AG20443 (cell line): ENCODE data around the gene KCNIP4.

Source experiments
- DNase-seq: peaks from one replicate; pipeline ENCODE4 v3.0.0; 2012; ENCODE audit warnings: low spot score, mixed read lengths

Gene KCNIP4

DNA sequence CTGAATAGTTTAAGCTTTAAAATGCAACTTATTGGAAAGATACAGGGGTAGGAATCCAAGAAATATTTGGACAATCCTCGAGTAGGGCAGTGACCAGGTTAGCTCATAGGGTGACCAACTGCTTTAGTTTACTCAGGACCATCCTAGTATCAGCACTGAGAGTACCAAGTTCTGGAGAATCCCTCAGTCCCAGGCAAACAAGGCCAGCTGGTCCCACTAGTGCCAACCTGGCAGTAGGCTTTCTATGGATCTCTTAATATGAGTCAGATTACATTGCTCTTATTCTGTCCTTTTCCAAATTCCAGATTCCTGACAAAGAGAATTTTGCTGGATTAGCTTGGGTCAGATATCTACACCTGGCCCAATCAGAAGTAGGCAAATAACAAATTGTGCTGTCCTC, 493.7 kb downstream of the KCNIP4 start:
- DNase-seq = no peak

- DNase-seq = no peak
Observed at GRCh38 chr4:21454201-21454600, 494.4 kb downstream of the KCNIP4 start.

DNA sequence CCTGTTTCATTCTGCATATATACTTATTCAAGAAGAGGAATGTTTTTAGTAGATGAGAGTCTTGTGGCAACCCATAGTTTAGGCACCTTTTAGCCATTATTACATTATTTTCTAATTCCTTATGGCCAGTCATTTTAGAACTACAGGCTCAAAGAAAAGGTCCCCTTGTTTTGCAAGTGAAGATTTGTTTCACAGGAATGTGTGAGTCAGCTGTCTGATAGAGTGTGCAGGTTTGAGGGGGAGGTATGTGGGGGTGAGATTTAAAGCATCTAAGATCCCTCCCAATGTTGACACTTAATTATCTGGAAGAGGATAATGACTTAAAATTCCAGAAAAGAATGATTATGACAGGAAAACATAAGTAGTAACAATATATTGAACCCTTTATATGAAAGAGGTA, 495.6 kb downstream of the KCNIP4 start:
- DNase-seq = no peak

DNA sequence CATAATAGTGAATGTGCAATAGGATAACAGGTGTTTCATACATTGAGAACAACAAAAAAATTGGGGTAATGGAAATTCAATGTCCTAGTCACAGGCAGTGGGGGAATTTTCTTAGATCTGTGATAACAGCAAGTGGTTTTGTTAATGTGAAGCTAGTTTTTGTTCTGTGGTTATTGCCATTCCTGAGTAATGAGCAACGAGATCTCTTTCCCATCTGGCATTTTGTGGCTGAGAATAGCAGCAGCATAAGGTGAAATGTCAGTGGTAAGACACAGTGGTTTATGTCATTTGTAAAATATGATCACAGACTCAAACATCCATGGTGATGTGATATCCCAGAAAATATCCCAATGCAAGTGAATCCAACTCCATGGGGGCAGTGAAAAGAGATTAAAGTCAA, 497.5 kb downstream of the KCNIP4 start:
- DNase-seq = no peak

- DNase-seq = no peak
Observed at GRCh38 chr4:21450331-21450730, 498.2 kb downstream of the KCNIP4 start.

DNA sequence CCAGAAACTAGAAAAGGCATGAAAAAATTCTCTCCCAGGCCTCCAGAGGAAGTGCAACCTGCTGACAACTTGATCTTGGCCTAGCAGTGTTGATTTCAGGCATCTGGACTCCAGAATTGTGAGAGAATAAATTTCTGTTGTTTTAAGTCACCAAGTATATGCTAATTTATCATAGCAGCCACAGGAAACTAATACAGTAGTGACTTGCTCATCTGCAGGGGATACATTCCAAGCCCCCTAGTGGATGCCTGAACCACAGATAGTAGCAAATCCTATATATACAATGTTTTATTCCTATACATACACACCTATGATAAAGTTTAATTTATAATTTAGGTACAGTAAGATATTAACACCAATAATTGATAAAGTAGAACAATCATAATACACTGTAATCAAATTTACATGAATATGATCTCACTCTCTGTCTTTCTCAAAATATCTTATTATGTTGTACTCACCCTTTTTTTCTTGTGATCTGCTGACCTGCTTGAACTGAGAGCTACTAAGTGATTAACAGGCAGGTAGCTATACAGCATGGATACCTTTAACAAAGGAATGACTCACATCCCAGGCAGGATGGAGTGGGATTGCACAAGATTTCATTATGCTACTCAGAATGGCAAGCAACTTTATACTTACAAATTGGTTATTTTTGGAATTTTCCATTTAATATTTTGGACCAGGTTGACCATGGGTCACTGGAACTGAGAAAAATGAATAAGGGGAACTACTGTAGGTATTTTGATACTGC, 501.1 kb downstream of the KCNIP4 start:
- DNase-seq = no peak

DNA sequence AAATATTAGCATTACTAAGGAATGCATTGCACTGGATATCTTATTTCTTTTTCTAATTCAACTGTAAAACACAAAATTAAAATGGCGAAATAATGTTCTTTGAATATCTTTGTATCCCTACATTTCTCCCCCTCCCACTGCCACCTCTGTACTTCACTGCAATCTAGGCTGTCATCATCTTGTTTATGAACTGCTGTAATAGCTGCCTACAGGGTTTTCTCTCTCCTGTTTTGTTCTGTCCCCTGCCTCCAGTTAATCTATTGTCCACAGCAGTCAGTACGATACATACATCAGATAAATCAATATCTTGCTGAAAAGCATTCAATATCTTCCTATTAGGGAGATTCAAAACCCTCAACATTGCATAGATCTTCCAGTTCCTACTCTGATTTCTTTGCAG, 528.4 kb downstream of the KCNIP4 start:
- no peak for DNase-seq

GRCh38 chr4:21415728-21416127, 532.8 kb downstream of the KCNIP4 start:
- DNase-seq = no peak

DNA sequence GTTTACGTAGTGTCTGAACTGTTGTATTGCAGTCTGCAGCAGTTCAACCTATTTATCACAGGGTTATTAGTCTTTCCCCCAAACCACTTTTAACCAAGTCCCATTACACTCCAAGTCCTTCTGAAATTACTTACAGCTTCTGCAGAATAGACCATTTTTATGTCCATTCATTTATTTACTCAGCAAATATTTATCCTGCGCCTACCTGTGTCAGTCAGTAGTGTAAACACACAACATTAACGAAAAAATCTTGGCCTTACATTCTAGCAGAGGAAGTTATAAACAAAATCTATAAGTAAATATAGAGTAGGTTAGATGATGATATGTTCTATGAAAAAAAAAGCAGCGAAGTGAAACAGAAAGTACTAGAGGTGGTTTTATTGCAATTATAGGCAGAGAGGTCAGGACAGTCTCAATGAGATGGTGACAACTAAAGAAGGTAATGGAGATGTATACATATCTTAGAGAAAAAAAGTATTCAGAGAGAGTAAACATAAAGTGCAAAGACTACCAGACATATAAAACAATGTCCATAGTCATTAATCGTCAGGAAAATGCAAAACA, 534.7 kb downstream of the KCNIP4 start:
- no peak for DNase-seq

DNA sequence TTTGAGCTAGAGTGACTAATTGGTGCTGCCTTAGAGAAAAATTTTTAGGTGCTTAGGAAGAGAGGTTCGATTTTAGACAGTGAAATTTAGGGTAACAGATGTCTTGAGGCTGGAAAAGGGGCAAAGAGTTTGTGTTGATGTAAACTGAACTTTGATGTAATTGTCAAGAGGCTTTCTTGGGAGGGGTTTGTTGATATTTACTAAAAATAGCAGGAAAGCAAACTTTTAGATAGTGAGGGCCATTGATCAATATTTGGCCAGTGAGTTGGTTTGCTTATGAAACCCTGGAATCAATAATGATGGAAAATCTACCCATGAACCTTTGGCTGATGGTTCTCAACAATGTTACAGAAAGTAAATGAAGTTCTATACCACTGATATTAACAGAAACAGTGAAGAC, 537.5 kb downstream of the KCNIP4 start:
- DNase-seq = no peak

GRCh38 chr4:21410372-21410771, 538.2 kb downstream of the KCNIP4 start:
- no peak for DNase-seq

- no peak for DNase-seq
Observed at GRCh38 chr4:21387683-21388082, 560.9 kb downstream of the KCNIP4 start.

DNA sequence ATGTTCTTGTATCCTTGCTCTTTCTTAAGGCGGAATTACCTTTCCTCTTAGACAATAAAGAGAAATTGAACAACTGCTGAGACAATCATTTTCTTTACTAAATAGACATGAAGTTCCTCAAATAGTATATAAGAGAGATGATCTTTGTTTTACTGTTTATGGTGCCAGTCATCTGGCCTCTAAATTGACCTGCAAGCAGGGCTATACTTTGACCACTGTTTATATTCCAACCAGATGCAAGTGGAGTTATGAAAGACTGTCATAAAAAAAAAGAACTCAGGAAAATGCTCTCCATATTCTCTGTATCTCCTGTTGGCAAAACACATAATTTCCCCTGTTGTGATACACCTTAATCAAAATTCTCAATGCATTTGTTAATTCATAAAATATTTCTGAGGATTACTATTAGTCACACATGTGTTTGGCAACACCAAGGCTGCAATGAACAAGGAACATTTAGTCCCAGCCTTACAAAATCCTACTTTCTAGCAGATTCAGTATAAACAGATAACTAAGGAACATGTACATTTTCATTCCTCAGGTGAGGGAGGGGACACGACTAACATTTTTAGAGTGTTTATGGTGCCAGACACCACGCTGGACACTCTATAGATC, 562.3 kb downstream of the KCNIP4 start:
- DNase-seq = no peak

GRCh38 chr4:21385706-21386105, 562.9 kb downstream of the KCNIP4 start:
- no peak for DNase-seq

- no peak for DNase-seq
Observed at GRCh38 chr4:21384609-21385008, 564.0 kb downstream of the KCNIP4 start.

GRCh38 chr4:21380861-21381260, 567.7 kb downstream of the KCNIP4 start:
- DNase-seq = no peak

DNA sequence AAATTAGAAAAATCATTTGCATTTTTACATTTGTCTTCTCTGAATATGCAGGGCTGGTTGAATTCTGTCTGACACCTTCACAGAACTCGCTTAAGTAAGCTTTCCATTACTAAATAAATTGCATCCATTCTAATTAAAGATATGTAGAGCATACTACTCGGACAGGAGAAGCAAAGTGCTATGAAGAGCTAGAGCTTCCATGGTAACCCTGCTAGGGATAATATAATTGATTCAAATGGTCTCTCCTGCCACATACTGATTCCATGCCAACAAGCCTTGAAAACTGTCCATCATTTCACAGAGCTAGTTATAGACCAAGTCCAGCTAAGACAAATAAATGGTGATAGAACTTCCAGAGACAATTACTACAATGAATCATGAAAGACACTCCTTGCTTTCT, 571.5 kb downstream of the KCNIP4 start:
- no peak for DNase-seq

DNA sequence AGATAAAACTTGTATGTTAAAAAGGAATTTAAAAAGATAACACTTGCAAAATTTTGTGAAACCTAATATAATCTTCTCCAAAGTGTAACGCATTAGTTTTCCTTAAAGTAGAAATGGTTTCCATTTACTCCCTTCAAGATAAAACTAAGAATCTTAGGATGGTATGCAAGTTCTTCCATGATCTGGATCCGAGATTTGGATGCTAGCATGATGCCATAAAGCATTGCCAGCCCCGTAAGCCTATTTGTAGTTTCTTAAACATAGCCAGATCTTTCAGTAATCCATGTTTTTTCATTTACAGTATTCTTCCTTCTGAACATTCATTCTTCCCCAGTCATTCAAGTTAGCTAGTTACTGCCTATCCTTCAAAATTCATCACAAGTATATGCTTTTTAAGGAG, 572.4 kb downstream of the KCNIP4 start:
- no peak for DNase-seq

DNA sequence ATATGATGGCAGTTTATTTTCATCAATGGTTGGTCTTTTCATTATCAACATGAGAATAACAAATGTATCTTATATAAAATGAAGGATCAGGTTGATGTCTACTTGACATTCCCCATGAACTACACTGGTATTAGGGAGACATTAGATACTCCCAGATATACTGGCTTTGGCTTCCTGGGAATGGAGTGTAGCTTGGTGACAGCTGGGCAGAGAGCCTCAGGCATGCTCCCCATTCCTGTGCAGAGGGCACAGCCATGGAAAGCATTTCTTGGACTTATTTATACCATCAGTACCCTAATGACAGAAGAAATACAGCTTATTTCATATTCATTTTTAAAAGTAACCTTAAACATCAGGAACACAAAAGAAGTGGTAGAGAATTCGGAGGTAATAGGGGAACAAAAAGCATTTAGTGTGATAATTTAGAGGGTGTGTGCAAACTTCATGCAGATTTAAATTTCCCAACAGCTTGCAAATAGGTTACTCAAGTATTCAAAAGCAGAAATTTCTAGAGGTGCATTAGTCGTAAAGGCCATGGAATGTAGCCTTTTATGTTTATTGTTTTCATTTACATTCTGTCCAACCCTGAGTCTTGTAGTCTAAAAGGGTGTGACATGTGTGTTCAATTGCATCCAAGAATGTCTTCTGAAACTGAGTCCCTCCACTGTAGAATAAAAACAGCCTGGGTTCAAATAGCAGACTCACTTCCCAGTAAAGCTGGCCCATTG, 573.8 kb downstream of the KCNIP4 start:
- no peak for DNase-seq

- no peak for DNase-seq
Observed at GRCh38 chr4:21367567-21367966, 581.0 kb downstream of the KCNIP4 start.

DNA sequence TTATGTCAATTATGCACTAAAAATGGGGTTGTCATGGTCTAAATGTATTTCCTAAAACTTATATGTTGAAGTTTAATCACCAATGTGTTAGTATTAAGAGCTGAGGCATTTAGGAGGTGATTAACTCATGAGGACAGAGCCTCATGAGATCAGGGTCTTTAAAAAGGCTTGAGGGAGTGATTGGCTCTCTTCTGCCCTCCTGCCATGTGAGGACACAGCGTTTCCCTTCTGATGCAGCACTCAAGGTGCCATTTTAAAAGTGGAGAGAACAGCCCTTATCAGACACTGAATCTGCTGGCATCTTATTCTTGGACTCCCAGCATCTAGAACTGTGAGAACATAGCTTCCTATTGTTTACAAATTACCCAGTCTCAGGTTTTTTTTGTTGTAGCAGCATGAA, 581.7 kb downstream of the KCNIP4 start:
- DNase-seq = no peak

DNA sequence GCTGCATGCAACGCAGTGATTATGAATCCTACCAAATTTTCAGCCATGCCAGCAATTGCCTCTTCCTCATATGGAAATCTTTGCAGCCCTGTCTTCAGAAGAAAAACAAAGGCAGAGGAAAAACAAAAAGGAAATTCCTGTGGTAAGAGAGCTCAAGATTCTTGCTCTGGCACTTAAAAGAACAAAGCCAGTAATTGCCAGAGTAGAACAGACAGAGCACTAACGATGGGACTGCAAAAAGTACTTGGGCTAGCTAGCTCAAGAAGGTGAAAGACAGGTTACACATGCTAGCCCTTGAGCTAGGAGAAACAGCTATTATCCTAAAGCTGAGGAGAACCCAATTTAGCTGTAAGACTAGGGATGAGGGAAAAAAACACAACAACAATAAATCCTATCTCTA, 582.3 kb downstream of the KCNIP4 start:
- no peak for DNase-seq

GRCh38 chr4:21363701-21364100, 584.9 kb downstream of the KCNIP4 start:
- DNase-seq = no peak
